ENCODE data around the gene SUCO.

- TF ChIP-seq, protein P1, sequence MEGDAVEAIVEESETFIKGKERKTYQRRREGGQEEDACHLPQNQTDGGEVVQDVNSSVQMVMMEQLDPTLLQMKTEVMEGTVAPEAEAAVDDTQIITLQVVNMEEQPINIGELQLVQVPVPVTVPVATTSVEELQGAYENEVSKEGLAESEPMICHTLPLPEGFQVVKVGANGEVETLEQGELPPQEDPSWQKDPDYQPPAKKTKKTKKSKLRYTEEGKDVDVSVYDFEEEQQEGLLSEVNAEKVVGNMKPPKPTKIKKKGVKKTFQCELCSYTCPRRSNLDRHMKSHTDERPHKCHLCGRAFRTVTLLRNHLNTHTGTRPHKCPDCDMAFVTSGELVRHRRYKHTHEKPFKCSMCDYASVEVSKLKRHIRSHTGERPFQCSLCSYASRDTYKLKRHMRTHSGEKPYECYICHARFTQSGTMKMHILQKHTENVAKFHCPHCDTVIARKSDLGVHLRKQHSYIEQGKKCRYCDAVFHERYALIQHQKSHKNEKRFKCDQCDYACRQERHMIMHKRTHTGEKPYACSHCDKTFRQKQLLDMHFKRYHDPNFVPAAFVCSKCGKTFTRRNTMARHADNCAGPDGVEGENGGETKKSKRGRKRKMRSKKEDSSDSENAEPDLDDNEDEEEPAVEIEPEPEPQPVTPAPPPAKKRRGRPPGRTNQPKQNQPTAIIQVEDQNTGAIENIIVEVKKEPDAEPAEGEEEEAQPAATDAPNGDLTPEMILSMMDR (IDR thresholded peaks at IDR 0.05): no peak
- TF ChIP-seq EZH2 (IDR thresholded peaks at IDR 0.05; ENCODE audit: borderline replicate concordance, insufficient read depth, low read depth, low read length, poor library complexity, severe bottlenecking): no peak
These were observed 15.9 kb upstream of the SUCO start for GRCh38 chr1:172517081-172517480.
